Nephron (organoid): ENCODE measurements around the gene ADAMTS19.

ENCODE experiments used
- H3K27ac Mint-ChIP-seq, 3 experiments: 2 replicates each; pipeline ENCODE4 v1.8.0; 2020; ENCODE audit warnings: mixed read lengths in 3 of 3, mild to moderate bottlenecking in 2 of 3, moderate library complexity in 1 of 3
- H3K27me3 Mint-ChIP-seq: 2 replicates; pipeline ENCODE4 v1.8.0; 2021; ENCODE audit warnings: low read depth, mild to moderate bottlenecking, moderate library complexity, mixed read lengths
- H3K36me3 Mint-ChIP-seq: 2 replicates; pipeline ENCODE4 v1.8.0; 2020; ENCODE audit warnings: low read depth, mixed read lengths
- H3K4me1 Mint-ChIP-seq: 2 replicates; pipeline ENCODE4 v1.8.0; 2020; ENCODE audit warnings: mixed read lengths
- H3K4me3 Mint-ChIP-seq, 3 experiments: 2 replicates each; pipeline ENCODE4 v1.8.0; 2020; ENCODE audit warnings: mild to moderate bottlenecking in 3 of 3, mixed read lengths in 3 of 3, moderate library complexity in 2 of 3
- H3K9me3 Mint-ChIP-seq: 2 replicates; pipeline ENCODE4 v1.8.0; 2020; ENCODE audit warnings: mixed read lengths
- CTCF ChIP-seq, 3 experiments: fragments of 200-600 bp; sonication (generic); IDR thresholded peaks; one replicate each; pipeline ENCODE4 v1.5.0; 2021; ENCODE audit warnings: antibody characterized with exemption in 3 of 3; ENCODE audit not compliant: unreplicated experiment in 3 of 3

ADAMTS19 gene

GRCh38 chr5:129687941-129688340 is 227.8 kb downstream of the ADAMTS19 start:
- H3K27me3 Mint-ChIP-seq: no peaks in the 10 kb centered on the region
- H3K9me3 Mint-ChIP-seq: no peaks in the 10 kb centered on the region
- peaks cover 3% of the 10 kb centered on the region for H3K36me3 Mint-ChIP-seq
- no peak overlapping the region for H3K27ac Mint-ChIP-seq
- H3K4me3 Mint-ChIP-seq: no peak overlapping the region
- TF ChIP-seq CTCF (IDR thresholded peaks at IDR 0.05; ENCODE audit: unreplicated experiment in 3 of 3): no peak
- H3K4me1 Mint-ChIP-seq: no peaks in the 10 kb centered on the region

GRCh38 chr5:129689045-129689444 is 228.9 kb downstream of the ADAMTS19 start:
- Mint-ChIP-seq H3K4me1 (no peaks in the 10 kb centered on the region), H3K36me3 (peaks cover under 1% of the 10 kb centered on the region), H3K9me3 (no peaks in the 10 kb centered on the region), H3K27ac (no peak overlapping the region), H3K4me3 (no peak overlapping the region), H3K27me3 (no peaks in the 10 kb centered on the region)
- no peak for TF ChIP-seq CTCF (IDR thresholded peaks at IDR 0.05; ENCODE audit: unreplicated experiment in 3 of 3)

- Mint-ChIP-seq H3K4me1 (no peaks in the 10 kb centered on the region), H3K4me3 (no peak overlapping the region), H3K27ac (no peak overlapping the region), H3K27me3 (no peaks in the 10 kb centered on the region), H3K9me3 (no peaks in the 10 kb centered on the region), H3K36me3 (peaks cover 13% of the 10 kb centered on the region)
- TF ChIP-seq CTCF (IDR thresholded peaks at IDR 0.05; ENCODE audit: unreplicated experiment in 3 of 3): no peak
Observed at GRCh38 chr5:129691220-129691619, 231.1 kb downstream of the ADAMTS19 start.

- H3K36me3 Mint-ChIP-seq: peaks cover 26% of the 10 kb centered on the region
- no peaks in the 10 kb centered on the region for H3K9me3 Mint-ChIP-seq
- no peaks in the 10 kb centered on the region for H3K27me3 Mint-ChIP-seq
- no peaks in the 10 kb centered on the region for H3K4me1 Mint-ChIP-seq
- TF ChIP-seq CTCF (IDR thresholded peaks at IDR 0.05; ENCODE audit: unreplicated experiment in 3 of 3): no peak
- no peak overlapping the region for H3K27ac Mint-ChIP-seq
- H3K4me3 Mint-ChIP-seq: no peak overlapping the region
Observed at GRCh38 chr5:129696636-129697035, 236.5 kb downstream of the ADAMTS19 start.

GRCh38 chr5:129698661-129699060 is 238.6 kb downstream of the ADAMTS19 start:
- Mint-ChIP-seq H3K36me3 (peaks cover 30% of the 10 kb centered on the region), H3K27ac (no peak overlapping the region), H3K9me3 (no peaks in the 10 kb centered on the region), H3K4me1 (no peaks in the 10 kb centered on the region), H3K27me3 (no peaks in the 10 kb centered on the region), H3K4me3 (no peak overlapping the region)
- TF ChIP-seq CTCF (IDR thresholded peaks at IDR 0.05; ENCODE audit: unreplicated experiment in 3 of 3): no peak

GRCh38 chr5:129716235-129716634 is 256.1 kb downstream of the ADAMTS19 start:
- no peak for TF ChIP-seq CTCF (IDR thresholded peaks at IDR 0.05; ENCODE audit: unreplicated experiment in 3 of 3)
- H3K9me3 Mint-ChIP-seq: no peaks in the 10 kb centered on the region

More at GRCh38 chr5:129716235-129716634, 256.1 kb downstream of the ADAMTS19 start:
- Mint-ChIP-seq H3K27ac (no peak overlapping the region), H3K36me3 (peaks cover 4% of the 10 kb centered on the region), H3K4me3 (no peak overlapping the region), H3K4me1 (peaks cover 26% of the 10 kb centered on the region), H3K27me3 (no peaks in the 10 kb centered on the region)
